Endothelial cell of umbilical vein (primary cell): ENCODE results near the gene RUFY3. TPM values are rescaled to one million over a fixed set of nuclear protein-coding genes. Genes with fewer than 3 reads are reported as not detected.

Experiments
- BruUV-seq: library from RNA; stranded (reverse); fragments of 400-500 nt; replicated peaks from 2 replicates; lab custom pipeline; 2021; lab: Mats Ljungman, UMichigan
- CTCF ChIA-PET: fragments of 300-600, 350-600 bp; sonication (Branson Sonifier 250); formaldehyde crosslinking; loops from one replicate; lab custom pipeline; 2021; ENCODE audit warnings: antibody characterized with exemption, inconsistent platforms; lab: Charles Lee
- POLR2A ChIA-PET: fragments of 300-600, 350-600 bp; sonication (Branson Sonifier 250); formaldehyde crosslinking; loops from one replicate; lab custom pipeline; 2021; ENCODE audit warnings: antibody characterized with exemption, inconsistent platforms; lab: Charles Lee
- DNase-seq: peaks from one replicate; pipeline ENCODE4 v3.0.0-alpha.2; 2011; ENCODE audit warnings: low read depth, low spot score
- FAIRE-seq: peaks from 2 replicates; lab custom pipeline; 2011; peaks lifted over from hg19 to GRCh38; lab: Jason Lieb, UNC
- H2AFZ ChIP-seq: 2 replicates; pipeline ENCODE4 v1.6.0; 2012; ENCODE audit warnings: low read depth, low read length, control low read depth, inconsistent platforms
- H3K27ac ChIP-seq: 2 replicates; pipeline ENCODE4 v1.5.1; 2011; ENCODE audit warnings: low read depth, mild to moderate bottlenecking, control low read depth, low read length, moderate library complexity; ENCODE audit not compliant: insufficient read depth
- H3K27me3 ChIP-seq, 2 experiments: 2 replicates each; pipeline versions ENCODE4 v1.6.0 to v1.6.1; 2011; ENCODE audit warnings: low read length in 2 of 2, mixed read lengths in 1 of 2; ENCODE audit not compliant: control insufficient read depth in 2 of 2, insufficient read depth in 2 of 2
- H3K36me3 ChIP-seq, 2 experiments: 2 replicates in 1 of 2; 3 replicates in 1 of 2; pipeline ENCODE4 v1.5.1; 2011; ENCODE audit warnings: low read length in 2 of 2, mild to moderate bottlenecking in 1 of 2, moderate library complexity in 1 of 2; ENCODE audit not compliant: control insufficient read depth in 2 of 2, insufficient read depth in 2 of 2; ENCODE audit errors: extremely low read depth in 1 of 2
- H3K4me1 ChIP-seq: 3 replicates; pipeline ENCODE4 v1.5.1; 2011; ENCODE audit warnings: mild to moderate bottlenecking, low read length; ENCODE audit not compliant: control insufficient read depth, insufficient read depth; ENCODE audit errors: extremely low read depth
- H3K4me2 ChIP-seq: 2 replicates; pipeline ENCODE4 v1.6.1; 2011; ENCODE audit warnings: low read length, control low read depth, mixed read lengths; ENCODE audit not compliant: insufficient read depth
- H3K4me3 ChIP-seq, 3 experiments: fragments of 200-600 bp in 1 of 3; sonication (generic), shearing (Covaris generic) in 1 of 3; replicated peaks in 1 of 3; 2 replicates each; pipeline ENCODE4 v1.5.1; 2011 to 2016; ENCODE audit warnings: control low read depth in 3 of 3, low read length in 3 of 3, mild to moderate bottlenecking in 2 of 3, inconsistent platforms in 1 of 3, low read depth in 1 of 3, moderate library complexity in 1 of 3; ENCODE audit not compliant: insufficient read depth in 1 of 3
- H3K79me2 ChIP-seq: 2 replicates; pipeline ENCODE4 v1.6.0; 2012; ENCODE audit warnings: low read length, inconsistent platforms; ENCODE audit not compliant: control insufficient read depth, insufficient read depth
- H3K9ac ChIP-seq: replicated peaks from 2 replicates; pipeline ENCODE3; 2011; ENCODE audit warnings: low read length, control low read depth; ENCODE audit not compliant: insufficient read depth; ENCODE audit errors: extremely low read depth
- H3K9me1 ChIP-seq: replicated peaks from 3 replicates; pipeline ENCODE4 v1.6.0; 2011; ENCODE audit warnings: mild to moderate bottlenecking, low read length; ENCODE audit not compliant: control insufficient read depth, insufficient read depth; ENCODE audit errors: extremely low read depth
- H3K9me3 ChIP-seq: replicated peaks from 2 replicates; pipeline ENCODE4 v1.5.1; 2012; ENCODE audit warnings: low read length, inconsistent platforms; ENCODE audit not compliant: control insufficient read depth, insufficient read depth
- H4K20me1 ChIP-seq: replicated peaks from 2 replicates; pipeline ENCODE3; 2011; ENCODE audit warnings: mild to moderate bottlenecking, low read length; ENCODE audit not compliant: control insufficient read depth, insufficient read depth; ENCODE audit errors: extremely low read depth
- EZH2 ChIP-seq: IDR thresholded peaks from 2 replicates; pipeline ENCODE4 v1.6.1; 2012; ENCODE audit warnings: borderline replicate concordance, low read depth, mild to moderate bottlenecking, moderate library complexity, low read length, inconsistent platforms; ENCODE audit not compliant: severe bottlenecking
- FOS ChIP-seq: IDR thresholded peaks from 2 replicates; pipeline ENCODE4 v1.6.1; 2011; ENCODE audit warnings: mild to moderate bottlenecking, low read length, moderate library complexity, borderline replicate concordance; ENCODE audit not compliant: insufficient read depth
- GATA2 ChIP-seq: IDR thresholded peaks from 2 replicates; pipeline ENCODE4 v1.7.0; 2011; ENCODE audit warnings: low read depth, mild to moderate bottlenecking, moderate library complexity, mixed read lengths, low read length; ENCODE audit not compliant: insufficient read length, insufficient read depth
- JUN ChIP-seq: IDR thresholded peaks from 2 replicates; pipeline ENCODE4 v1.6.1; 2011; ENCODE audit warnings: borderline replicate concordance, low read depth; ENCODE audit not compliant: insufficient read length, insufficient read depth
- MAX ChIP-seq: IDR thresholded peaks from 2 replicates; pipeline ENCODE4 v1.6.1; 2011; ENCODE audit not compliant: insufficient read depth, insufficient read length
- MYC ChIP-seq: IDR thresholded peaks from one replicate; pipeline ENCODE4 v1.6.1; 2011; ENCODE audit warnings: mild to moderate bottlenecking, low read depth, low read length
- POLR2A ChIP-seq: IDR thresholded peaks from 2 replicates; pipeline ENCODE4 v1.6.1; 2012; ENCODE audit warnings: low read depth, mild to moderate bottlenecking, control low read depth, low read length
- POLR2AphosphoS5 ChIP-seq: IDR thresholded peaks from 2 replicates; pipeline ENCODE4 v1.6.1; 2012; ENCODE audit warnings: low read depth, mild to moderate bottlenecking, control low read depth, low read length, moderate library complexity; ENCODE audit not compliant: insufficient read depth
- dilution Hi-C: fragments of 300-500 bp; cut with MboI; formaldehyde crosslinking; loops from one replicate; pipeline ENCODE4 v1.15.0; 2019; ENCODE audit warnings: low sequenced_read_pairs; ENCODE audit not compliant: extremely low pct_ligation_motif_present
- intact Hi-C: fragments of 100-400 bp; cut with micrococcal nuclease; formaldehyde crosslinking; loops from one replicate; pipeline ENCODE4 v1.10.0; 2022
- polyA plus RNA-seq, 4 experiments: library from polyadenylated mRNA; depleted of rRNA in 3 of 4; stranded (reverse) in 3 of 4; unstranded in 1 of 4; fragments of >200 nt; gene quantifications; 2 replicates each; pipeline versions ENCODE4 v1.2.1 to v1.2.3, GENCODE V29; 2011 to 2012; ENCODE audit warnings: missing spikeins in 1 of 4
- total RNA-seq: library from RNA; stranded (reverse); gene quantifications from 2 replicates; pipeline ENCODE4 v1.2.3, GENCODE V29; 2021
- TF ChIP-seq, protein P1 (sequence below), 2 donors: IDR thresholded peaks; 1 replicate in 1 of 2; 2 replicates in 1 of 2; pipeline ENCODE4 v1.5.1; 2011; ENCODE audit warnings: low read length in 2 of 2, mild to moderate bottlenecking in 2 of 2, moderate library complexity in 2 of 2, control low read depth in 1 of 2, inconsistent platforms in 1 of 2, low read depth in 1 of 2; ENCODE audit not compliant: insufficient read depth in 1 of 2; ENCODE audit errors: extremely low read depth in 1 of 2

The RUFY3 gene
- total and polyA plus RNA-seq, 2 donors (not counting 3 experiments of a cell fraction or from before 2014, with no cell fraction given), result 10.0 to 52.8 TPM

DNA sequence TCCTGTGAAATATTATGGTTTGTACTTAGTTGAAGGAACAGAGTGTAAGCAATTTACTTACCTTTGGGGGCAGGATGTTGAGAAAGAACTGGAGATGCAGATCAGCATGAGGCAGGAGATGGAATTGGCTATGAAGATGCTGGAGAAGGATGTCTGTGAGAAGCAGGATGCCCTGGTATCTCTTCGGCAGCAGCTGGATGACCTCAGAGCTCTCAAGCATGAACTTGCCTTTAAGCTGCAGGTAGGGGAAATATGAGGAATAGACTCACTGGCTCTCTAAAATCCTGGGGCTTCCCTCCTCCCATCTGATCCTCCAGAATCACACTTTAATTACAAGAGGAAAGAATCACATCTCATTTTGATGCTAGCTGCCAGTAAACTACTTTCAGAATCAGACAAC, 67.0 kb downstream of the RUFY3 start:
- Histone ChIP-seq H3K9me1 (no peaks in the 10 kb centered on the region), H3K4me1 (peaks cover 8% of the 10 kb centered on the region), H3K4me2 (no peak overlapping the region), H3K4me3 (no peak overlapping the region), H3K36me3 (peaks cover under 1 to 2% of the 10 kb centered on the region in 2 experiments), H3K27ac (no peak overlapping the region), H3K27me3 (no peaks in the 10 kb centered on the region), H3K79me2 (no peaks in the 10 kb centered on the region), H3K9me3 (no peaks in the 10 kb centered on the region), H4K20me1 (no peaks in the 10 kb centered on the region), H2AFZ (no peak overlapping the region), H3K9ac (no peak overlapping the region)
- POLR2A ChIA-PET, result no interaction called here
- dilution Hi-C loops (no loop called here), intact Hi-C loops (no loop called here)
- no peak for DNase-seq
- CTCF ChIA-PET, result no interaction called here
- BruUV-seq, result no TSS peak
- FAIRE-seq, result no peak
- TF ChIP-seq MYC (no peak), JUN (no peak), POLR2AphosphoS5 (no peak), MAX (no peak), GATA2 (no peak), POLR2A (no peak), FOS (no peak), EZH2 (no peak)
- TF ChIP-seq, protein P1, sequence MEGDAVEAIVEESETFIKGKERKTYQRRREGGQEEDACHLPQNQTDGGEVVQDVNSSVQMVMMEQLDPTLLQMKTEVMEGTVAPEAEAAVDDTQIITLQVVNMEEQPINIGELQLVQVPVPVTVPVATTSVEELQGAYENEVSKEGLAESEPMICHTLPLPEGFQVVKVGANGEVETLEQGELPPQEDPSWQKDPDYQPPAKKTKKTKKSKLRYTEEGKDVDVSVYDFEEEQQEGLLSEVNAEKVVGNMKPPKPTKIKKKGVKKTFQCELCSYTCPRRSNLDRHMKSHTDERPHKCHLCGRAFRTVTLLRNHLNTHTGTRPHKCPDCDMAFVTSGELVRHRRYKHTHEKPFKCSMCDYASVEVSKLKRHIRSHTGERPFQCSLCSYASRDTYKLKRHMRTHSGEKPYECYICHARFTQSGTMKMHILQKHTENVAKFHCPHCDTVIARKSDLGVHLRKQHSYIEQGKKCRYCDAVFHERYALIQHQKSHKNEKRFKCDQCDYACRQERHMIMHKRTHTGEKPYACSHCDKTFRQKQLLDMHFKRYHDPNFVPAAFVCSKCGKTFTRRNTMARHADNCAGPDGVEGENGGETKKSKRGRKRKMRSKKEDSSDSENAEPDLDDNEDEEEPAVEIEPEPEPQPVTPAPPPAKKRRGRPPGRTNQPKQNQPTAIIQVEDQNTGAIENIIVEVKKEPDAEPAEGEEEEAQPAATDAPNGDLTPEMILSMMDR (IDR thresholded peaks at IDR 0.05; ENCODE audit: extremely low read depth in 1 of 2, insufficient read depth in 1 of 2, low read depth in 1 of 2, low read length in 2 of 2), result no peak
